NOMO-1 treated with dmso at 0.1 percent for 144 hours (cell line): ENCODE data around the gene UGGT1.
A peak's percentile ranks its signal among the peaks of the same experiment; 100 is the strongest.

Experiments used
- DNase-seq: peaks from one replicate; lab custom pipeline; 2025; ENCODE audit not compliant: unreplicated experiment; lab: John Stamatoyannopoulos, UW

The UGGT1 gene

DNA sequence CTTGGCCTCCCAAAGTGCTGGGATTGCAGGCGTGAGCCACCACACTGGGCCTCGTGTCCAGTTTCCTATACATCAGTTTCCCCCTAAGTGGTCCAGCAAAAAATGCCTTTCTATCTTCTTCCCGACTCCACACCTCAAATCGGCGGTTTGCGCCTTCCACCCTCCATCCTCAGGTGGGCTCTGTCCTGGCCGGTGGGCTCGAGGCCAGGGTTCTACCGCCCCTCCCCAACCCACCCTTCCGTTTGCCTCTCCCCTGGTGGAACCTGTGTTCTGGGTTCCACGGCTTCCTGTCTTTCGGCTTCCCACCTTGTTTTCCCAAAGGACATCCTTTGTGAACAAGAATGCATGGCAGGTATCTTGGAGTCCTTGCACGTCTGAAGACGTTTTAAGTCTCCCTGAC, 123.3 kb downstream of the UGGT1 start:
- no peak for DNase-seq

DNA sequence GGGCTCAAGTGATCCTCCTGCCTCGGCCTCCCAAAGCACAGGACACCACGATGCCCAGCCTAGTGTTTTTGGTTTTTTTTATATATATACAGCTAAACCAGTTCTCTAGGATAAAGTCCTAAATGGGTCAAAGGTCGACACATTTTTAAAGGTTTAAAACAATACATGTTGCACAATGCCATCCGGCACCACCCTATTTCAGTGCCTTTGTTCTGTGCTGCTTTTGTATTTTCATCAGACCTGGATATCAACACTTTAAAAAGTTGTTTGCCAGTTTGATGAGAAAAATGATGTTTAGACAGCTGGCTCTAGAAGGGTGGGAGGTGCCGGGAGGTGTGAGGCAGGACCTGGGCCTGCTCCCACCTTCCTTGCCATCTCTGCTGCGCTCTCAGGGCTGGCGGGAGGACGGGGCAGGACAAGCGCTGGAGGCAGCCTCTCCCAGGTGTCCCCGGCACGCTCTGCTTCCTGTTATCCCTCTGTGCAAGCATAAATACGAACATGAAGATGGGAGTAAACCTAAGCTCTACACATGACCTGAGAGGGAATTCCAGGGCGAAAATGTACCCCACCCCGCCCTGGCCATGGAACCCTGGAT, 124.0 kb downstream of the UGGT1 start:
- DNase-seq, result no peak

DNA sequence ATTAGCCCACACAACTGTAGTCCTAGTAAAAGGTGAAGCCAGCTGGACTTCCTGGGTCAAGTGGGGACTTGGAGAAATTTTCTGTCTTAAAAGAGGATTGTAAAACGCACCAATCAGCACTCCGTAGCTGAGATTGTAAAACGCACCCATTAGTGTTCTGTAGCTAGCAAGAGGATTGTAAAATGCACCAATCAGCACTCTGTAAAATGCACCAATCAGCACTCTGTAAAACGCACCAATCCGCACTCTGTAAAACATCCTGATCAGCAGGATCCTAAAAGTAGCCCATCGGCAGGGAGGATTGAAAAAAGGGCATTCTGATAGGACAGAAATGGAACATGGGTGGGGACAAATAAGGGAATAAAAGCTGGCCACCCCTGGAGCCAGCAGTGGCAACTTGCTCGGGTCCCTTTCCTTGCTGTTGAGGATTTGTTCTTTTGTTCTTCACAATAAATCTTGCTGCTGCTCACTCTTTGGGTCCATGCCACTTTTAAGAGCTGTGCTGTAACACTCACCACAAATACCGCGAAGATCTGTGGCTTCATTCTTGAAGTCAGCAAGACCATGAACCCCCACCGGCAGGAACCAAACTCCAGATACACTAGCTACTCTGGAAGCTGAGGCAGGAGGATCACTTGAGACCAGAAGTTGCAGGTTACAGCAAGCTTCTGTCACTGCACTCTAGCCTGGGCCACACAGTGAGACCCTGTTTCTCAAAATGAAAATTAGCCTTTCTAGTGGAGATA, 125.1 kb downstream of the UGGT1 start:
- DNase-seq, result peak; percentile 44

DNA sequence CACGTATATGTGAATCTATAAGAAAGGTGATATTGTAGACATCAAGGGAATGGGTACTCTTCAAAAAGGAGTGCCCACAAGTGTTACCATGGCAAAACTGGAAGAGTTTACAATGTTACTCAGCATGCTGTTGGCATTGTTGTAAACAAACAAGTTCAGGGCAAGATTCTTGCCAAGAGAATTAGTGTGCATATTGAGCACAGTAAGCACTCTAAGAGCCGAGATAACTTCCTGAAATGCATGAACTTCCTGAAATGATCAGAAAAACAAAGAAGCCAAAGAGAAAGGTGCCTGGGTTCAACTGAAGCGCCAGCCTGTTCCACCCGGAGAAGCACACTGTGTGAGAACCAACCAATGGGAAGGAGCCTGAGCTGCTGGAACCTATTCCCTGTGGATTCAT, 126.7 kb downstream of the UGGT1 start:
- DNase-seq, result no peak

DNA sequence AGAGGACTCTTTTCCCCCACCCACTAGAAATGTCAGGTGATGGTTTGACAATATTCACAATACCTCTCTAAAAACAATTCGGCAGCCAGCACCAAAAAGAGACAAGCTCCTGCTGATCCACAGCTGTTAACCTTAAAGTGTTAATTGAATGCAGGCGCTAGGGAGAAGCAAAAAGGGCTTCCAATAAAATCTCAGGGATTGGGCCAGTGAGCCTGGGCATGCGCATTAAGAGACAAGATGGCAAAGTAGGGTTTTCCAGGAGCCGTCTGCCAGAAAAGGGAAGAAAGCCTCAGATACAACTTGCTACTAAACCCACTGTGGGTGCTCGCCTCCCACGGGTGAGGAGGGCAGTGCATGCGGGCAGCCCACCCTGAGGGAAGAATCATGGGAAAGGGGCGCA, 128.9 kb downstream of the UGGT1 start:
- DNase-seq, result no peak

DNA sequence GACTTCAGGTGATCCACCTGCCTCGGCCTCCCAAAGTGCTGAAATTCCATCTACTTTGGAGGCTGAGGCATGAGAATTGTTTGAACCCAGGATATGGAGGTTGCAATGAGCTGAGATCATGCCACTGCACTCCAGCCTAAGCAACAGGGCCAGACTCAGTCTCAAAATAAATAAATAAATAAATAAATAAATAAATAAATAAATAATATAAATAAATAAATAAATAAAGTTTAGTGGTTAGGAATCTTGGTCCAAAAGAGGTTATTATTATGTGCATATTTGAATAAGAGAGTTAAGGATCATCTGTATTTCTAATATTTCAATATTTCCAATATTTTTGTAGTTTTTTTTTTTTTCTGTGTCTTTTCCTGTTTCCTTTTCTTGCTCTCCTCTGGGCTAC, 136.9 kb downstream of the UGGT1 start:
- no peak for DNase-seq

DNA sequence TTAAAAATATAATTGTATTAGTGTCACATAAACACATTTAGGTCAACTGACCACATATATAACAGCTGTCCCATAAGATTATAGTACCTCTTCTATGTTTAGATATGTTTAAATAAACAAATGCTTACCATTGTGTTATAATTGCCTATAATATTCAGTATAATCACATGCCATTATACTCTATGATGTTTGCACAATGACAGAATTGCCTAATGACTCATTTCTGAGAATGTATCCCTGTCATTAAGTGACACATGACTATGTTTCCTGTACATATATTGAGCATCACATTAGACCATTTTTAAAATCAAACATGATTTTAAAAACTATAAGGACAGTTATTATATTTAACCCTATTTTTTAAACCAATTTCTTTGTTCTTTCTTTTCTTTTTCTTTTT, 137.9 kb downstream of the UGGT1 start:
- DNase-seq, result no peak

DNA sequence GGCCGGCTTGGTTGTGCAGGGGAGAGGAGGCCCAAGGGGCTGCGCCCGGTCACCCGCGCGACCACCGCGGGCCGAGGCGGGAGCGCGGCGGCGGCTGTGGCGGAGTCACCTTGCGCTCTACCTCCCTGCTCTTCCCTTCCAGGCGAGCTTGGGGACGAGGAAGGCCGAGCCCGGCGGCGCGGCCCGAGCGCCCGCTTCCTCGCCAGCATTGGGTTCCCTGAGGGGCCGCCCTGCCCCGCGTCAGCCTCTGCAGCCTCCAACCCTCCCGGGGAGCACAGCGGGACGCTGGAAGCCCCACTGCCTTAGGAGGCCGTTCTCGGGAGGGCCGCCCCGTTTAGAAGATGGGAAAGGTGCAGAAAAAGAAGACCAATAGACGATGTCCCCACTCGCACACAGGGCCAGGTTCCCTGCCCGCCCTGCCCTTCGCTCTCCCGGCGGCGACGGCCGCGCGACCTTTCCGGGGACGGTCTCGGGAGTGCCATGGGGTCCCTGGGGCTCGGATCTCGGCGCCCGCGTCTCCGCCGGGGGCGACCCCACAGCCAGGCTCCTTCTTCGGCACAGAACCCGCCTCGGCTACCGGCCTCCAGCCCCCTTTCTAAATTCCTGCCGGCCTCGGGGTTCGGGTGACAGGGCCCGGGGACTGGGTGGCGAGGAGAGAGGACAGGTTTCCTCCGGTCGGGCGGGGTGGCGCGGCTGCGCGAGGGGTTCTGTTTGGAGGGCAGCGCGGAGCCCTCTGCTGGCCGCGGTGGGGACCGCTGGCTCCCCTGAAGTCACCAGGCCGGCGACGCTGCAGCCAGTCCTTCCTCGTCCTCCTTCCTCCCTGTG, 142.2 kb downstream of the UGGT1 start:
- peak; percentile 64 for DNase-seq

DNA sequence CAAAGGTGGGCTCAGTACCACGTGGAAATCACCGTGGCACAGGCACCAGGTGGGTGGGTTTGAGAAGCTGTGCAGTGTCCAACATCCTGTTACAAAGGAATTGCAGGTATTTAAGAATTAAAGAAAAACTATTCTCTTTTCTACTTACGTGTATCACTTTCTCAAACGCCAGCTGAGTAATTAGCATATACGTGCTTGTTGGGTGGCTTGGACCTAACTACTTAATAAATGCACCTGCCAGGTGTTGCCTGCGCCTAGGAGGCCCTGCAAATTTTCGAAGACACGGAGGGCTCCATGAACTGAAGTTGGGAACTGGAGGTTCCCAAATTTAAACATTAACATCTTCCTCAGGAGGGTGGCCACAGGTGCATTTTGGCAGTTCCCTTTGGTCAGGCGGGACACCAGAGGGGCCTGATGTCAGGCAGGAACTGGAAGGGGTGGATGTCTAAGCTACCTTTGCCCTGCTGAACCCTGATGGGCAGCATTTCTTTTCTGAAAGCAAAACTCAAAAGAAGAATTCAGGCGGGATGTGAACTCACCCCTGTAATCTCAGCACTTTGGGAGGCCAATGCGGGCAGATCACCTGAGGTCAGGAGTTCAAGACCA, 142.9 kb downstream of the UGGT1 start:
- DNase-seq, result no peak

DNA sequence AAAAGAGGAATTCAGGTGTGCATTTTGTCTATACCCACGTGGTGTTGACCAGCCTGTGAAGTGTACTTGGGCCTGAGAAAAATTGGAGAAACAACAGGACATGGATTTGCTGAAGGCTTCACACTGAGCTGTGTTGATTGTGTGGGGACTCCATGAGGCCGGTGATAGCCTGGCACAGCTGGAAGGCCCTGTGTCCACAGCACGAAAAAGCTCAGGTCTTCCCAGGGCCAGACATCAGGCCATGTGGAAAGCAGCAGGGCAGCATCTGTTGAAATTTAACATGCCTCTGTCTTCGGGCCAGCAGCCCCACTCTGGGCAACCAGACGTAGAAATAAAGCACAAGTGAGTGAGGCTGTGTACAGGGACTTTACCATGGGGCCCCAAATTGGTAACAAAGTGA, 143.6 kb downstream of the UGGT1 start:
- DNase-seq, result no peak

DNA sequence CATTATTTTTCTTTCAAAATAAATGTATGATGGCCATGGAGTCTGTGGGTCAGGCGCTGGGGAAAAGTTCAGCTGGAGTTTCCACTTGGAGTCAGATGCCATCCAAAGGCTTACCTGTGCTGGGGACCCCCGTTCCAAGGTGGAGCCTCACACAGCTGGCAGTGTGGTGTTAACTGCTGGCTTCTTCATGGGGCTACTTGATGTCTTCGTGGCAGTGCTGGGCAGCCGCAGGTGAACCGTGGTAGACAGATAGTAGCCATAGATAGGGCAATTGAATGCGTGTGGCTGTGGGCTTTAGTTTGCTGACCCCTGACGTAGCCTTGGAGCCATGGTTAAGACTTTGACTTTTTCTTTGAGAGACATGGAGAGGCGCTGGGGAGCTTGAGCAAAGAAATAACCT, 144.6 kb downstream of the UGGT1 start:
- no peak for DNase-seq

DNA sequence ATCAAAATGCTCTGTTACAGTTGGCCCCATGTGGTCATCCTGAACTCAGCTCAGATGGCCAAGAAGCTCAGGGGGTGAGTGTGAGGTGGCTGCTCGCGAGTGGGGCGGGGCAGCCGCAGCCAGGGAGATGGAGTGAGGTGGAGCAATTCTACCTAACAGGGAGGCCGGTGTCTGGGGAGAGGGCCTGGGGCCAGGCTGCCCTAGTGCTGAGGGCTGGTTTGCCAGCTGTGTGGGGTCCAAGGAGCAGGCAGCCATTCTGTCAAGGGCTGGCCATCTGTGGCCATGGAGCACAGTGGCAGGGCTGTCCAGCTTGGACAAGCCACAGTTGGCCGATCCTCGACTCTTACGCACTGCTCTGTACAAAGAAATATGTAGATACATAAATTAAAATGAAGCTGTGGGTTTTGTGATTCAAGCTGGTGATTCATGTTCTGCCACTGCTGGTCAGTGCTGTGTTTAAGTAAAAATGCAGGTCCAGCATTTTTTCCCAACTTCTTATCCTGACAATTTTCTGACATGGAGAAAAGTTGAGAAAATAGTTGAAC, 145.6 kb downstream of the UGGT1 start:
- DNase-seq, result no peak

DNA sequence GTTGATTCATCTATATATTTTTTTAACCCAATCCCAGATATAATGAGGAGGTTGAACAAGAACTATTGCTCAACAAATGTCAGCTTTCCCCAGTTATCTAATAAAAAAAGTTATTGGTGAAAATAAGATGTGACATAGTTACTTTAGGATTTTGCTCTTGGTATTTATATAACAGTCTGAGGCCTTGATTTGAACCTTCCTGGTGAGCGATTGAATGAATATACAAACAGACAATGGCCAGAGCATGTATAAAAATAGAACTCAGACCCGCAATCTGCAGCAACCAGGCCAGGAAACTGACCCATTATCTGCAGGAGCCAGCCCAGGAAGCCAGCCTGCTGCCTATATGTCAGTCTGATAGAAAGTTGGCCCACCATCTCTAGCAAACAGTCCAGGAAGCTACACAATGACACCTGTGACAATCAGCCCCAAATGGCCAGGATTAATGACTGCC, 146.1 kb downstream of the UGGT1 start:
- no peak for DNase-seq

DNA sequence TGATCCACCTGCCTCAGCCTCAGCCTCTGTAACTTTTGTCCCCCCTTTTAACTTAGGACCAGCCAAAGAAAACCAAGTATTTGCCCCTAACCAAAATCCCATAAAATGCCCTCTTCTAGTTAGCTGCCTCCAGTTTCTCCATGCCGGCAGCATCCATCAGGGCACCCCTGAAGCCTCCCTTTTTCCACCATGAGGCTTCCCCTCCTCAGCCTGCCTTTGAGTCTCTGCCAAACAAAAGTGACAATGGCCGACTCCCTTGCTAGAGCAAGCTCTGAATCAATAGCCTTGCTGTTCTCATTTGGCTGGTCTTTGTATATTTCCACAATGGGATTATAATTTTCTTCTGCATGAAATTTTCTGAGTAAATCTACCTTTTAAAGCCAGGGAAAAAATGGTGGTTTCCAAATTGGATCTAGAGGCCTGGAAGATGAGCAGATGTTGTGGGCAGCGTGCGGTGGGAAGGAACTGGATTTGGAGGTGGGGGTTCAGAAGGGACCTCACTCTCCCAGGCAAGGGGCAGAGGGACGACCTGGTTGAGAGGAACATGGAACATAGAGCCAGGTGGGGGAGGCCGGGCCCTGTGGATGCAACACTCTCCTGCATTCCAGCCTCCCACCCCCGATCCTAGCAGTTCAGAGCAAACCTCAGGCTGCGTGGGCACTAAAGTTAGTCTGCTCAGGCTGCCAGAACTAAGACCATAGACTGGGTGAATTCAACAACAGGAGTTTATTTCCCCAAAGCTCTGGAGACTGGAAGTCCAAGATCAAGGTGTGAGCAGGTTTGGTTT, 147.1 kb downstream of the UGGT1 start:
- no peak for DNase-seq

DNA sequence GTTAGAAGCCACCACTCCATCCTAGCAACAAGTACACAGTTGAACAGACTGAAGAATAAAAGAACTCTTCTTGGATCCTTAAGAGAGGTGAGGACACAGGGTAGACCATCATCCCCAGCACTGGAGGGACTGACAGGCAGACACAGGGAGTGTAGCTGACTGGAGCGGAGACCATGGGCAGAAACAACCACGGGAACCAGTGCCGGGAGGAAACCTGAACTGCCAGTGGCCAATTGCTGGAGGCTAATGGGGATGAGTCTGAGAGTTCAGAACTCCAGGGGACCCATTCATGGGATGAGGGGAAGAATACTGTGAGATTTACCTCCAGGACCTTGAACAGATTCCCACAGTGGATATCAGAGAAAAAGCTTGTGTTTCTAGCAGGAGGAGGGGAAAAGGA, 150.9 kb downstream of the UGGT1 start:
- DNase-seq, result no peak
